Effector memory CD8-positive, alpha-beta T cell (primary cell): ENCODE measurements around the gene TTBK1.

Experiments used
- ATAC-seq: fragments of 150-1000 bp; cut with Tn5 transposase; replicated peaks from 2 replicates; pipeline ENCODE4 v1.10.0; 2021; ENCODE audit warnings: mild to moderate bottlenecking, moderate library complexity
- DNase-seq, 3 experiments: peaks; one replicate each; pipeline ENCODE4 v3.0.0; 2021
- H3K27ac Mint-ChIP-seq, 2 donors: one replicate each; pipeline ENCODE4 v1.8.0; 2022; ENCODE audit warnings: mild to moderate bottlenecking in 2 of 2, mixed read lengths in 2 of 2, moderate library complexity in 2 of 2
- H3K27me3 Mint-ChIP-seq, 2 donors: one replicate each; pipeline ENCODE4 v1.8.0; 2022; ENCODE audit warnings: mixed read lengths in 2 of 2
- H3K36me3 Mint-ChIP-seq: one replicate; pipeline ENCODE4 v1.8.0; 2022; ENCODE audit warnings: mild to moderate bottlenecking, moderate library complexity, mixed read lengths; ENCODE audit not compliant: insufficient read depth
- H3K4me1 Mint-ChIP-seq, 2 donors: one replicate each; pipeline ENCODE4 v1.8.0; 2022; ENCODE audit warnings: low read depth in 2 of 2, mixed read lengths in 2 of 2
- H3K4me3 Mint-ChIP-seq, 2 donors: one replicate each; pipeline ENCODE4 v1.8.0; 2022; ENCODE audit warnings: mild to moderate bottlenecking in 2 of 2, mixed read lengths in 2 of 2, moderate library complexity in 2 of 2
- H3K9me3 Mint-ChIP-seq, 2 donors: one replicate each; pipeline ENCODE4 v1.8.0; 2022; ENCODE audit warnings: mixed read lengths in 2 of 2

Gene TTBK1

DNA sequence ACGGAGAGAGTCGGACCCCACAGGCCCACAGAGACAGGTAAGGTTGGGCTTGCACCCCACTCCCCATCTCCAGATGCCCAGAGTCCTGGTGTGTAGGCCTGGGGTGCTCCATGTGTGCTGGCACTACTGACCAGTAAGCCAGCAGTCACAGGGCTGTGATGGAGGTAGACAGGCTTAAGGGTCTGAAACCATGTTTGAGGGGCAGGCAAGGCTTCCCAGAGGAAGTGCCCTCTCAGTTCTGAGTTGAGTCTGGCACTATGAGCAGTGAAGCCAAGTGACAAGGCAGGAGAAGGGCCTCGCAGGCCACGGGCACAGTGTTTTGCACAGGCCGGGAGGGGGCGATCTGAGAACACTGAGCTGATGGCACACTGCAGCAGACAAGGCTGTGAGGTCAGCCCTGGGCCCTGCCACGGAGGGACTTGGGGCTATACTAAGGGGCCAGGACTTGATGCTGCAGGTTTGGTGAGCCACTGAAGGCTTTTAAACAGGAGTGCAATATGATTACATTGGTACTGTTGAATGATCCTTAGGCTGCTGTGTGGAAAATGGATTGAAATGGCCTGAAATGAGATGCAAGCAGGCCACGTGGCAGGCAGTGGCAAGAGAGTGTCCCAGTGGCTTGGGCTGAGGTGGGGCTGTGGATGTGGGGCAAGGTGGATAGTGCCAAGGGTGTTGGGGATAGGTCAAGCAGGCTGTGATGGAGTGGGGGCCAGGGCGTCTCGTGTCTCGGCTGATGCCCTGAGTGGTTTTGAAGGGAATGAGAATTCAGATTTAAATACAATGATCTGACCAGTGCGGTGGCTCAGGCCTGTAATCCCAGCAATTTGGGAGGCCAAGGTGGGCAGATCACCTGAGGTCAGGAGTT, 20.3 kb downstream of the TTBK1 start:
- DNase-seq, result peak; percentile 65 to 75 (median 70)
- H3K9me3 Mint-ChIP-seq, result no peaks in the 10 kb centered on the region
- H3K36me3 Mint-ChIP-seq, result no peaks in the 10 kb centered on the region
- H3K4me1 Mint-ChIP-seq, result peaks cover 4 to 5% of the 10 kb centered on the region in 2 donors
- peak; percentile 98 for ATAC-seq
- H3K27ac Mint-ChIP-seq, result no peak overlapping the region
- H3K4me3 Mint-ChIP-seq, result no peak overlapping the region
- H3K27me3 Mint-ChIP-seq, result peaks cover 5 to 14% of the 10 kb centered on the region in 2 donors

DNA sequence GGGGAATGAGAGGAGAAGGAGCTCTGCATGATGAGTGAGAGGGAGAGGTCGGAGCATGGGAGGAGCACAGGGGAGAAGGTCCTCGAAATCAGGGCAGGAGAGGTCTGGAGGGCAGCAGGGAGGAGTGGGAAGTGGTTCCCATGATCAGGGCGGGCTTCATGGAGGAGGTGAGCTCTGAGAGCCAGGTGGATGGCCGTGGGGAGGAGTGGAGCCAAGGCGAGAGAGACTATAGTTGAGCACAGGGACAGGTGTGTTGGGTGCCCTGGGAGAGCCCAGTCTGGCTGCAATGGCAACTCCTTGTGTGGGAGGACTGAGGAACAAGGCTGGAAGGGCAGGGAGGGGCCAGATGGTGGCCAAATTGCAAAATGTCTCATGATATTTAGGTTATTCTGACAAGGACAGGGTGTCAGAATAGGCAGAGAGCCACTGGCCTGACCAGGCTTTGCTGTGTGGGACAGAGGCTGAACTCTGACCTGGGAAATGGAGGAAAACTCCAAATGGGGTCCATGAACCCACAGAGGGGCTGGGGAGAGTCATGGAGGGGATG, 21.4 kb downstream of the TTBK1 start:
- Mint-ChIP-seq H3K4me3 (no peak overlapping the region), H3K27ac (no peak overlapping the region), H3K27me3 (peaks cover 5 to 12% of the 10 kb centered on the region in 2 donors), H3K9me3 (no peaks in the 10 kb centered on the region), H3K36me3 (peaks cover 3% of the 10 kb centered on the region), H3K4me1 (peaks cover 7 to 11% of the 10 kb centered on the region in 2 donors)
- ATAC-seq (no peak), DNase-seq (no peak)

DNA sequence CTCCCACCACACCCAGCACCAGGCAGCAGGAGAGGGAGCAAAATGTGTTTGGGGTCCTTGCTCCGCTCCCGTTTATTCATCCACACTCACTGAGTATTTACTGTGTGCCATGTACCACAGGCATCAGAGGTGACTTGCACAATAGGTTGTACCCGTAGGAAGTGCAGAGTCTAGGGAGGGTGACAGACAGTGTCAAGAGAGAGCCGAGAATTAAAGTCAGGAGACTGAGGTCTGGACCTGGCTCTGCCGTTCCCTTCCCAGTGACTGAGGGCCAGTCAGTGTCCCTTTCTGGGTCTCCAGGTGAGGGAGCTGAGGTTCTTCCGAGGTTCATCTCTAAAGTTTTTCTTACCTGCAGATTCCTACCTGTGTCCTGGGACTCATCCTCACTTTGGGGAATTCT, 22.3 kb downstream of the TTBK1 start:
- peaks cover 3% of the 10 kb centered on the region for H3K36me3 Mint-ChIP-seq
- H3K27me3 Mint-ChIP-seq, result peaks cover 0 to 9% of the 10 kb centered on the region in 2 donors
- no peak for ATAC-seq
- peaks cover 9 to 14% of the 10 kb centered on the region in 2 donors for H3K4me1 Mint-ChIP-seq
- no peak overlapping the region for H3K27ac Mint-ChIP-seq
- H3K9me3 Mint-ChIP-seq, result no peaks in the 10 kb centered on the region
- no peak overlapping the region for H3K4me3 Mint-ChIP-seq
- no peak for DNase-seq

DNA sequence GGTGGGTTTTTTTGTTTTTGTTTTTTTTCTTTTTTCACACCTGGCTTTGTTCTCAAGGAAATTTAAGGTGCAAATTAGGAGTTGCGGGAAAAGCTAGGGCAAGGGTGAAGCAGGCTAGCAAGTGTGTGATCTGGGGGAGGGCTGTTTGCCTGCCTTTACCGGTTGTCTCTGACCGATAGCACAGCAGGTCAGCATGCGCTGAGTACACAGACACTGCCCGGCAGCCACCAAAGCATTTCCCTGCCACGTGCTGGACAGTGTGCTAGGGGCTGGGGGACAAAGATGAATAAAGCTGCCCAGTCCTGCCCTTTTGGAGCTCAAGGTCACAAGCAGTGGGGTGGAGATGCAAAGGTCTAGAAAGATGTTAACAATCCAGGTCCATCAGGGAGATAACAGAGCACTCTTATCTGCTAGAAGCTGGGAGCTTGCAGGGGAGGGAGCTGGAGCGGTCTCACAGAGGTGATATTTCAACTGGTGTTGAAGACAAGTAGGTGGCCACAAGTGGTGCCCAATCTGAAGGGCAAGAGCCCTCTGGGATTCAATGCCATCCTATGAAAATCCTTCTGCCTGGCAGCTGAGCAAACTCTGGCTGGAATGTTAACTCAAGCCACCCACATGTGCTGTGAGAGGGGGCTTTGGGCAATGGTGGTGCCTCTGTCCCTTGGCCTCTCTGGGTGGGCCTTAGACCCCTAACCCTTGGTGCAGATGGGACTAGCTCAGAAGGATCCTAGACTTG, 24.5 kb downstream of the TTBK1 start:
- Mint-ChIP-seq H3K4me3 (no peak overlapping the region), H3K9me3 (no peaks in the 10 kb centered on the region), H3K27ac (no peak overlapping the region), H3K4me1 (peaks cover 9 to 14% of the 10 kb centered on the region in 2 donors), H3K27me3 (peaks cover 0 to 17% of the 10 kb centered on the region in 2 donors), H3K36me3 (peaks cover 3% of the 10 kb centered on the region)
- DNase-seq, result no peak
- no peak for ATAC-seq

DNA sequence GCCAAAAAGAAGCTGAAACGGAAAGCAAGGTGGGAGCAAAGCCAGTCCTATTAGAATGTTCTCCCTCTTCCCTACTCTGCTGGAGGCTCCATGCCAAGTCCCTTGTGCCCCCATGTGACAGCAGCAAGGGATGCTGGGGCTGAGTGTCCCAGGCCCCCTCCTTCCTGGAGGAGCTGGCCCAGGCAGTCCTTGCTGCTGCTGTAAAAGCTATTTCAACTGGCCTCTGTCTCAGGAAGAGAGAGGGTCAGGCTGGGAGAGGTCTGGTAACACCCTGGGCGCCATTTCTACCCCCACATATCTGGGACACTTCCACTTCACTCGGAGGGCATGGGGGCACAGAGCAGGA, 25.0 kb downstream of the TTBK1 start:
- peaks cover 9 to 14% of the 10 kb centered on the region in 2 donors for H3K4me1 Mint-ChIP-seq
- ATAC-seq (no peak), DNase-seq (no peak)
- H3K4me3 Mint-ChIP-seq, result peak overlapping the region; percentile 73 to 79
- peaks cover 0 to 17% of the 10 kb centered on the region in 2 donors for H3K27me3 Mint-ChIP-seq
- no peaks in the 10 kb centered on the region for H3K9me3 Mint-ChIP-seq
- peaks cover 3% of the 10 kb centered on the region for H3K36me3 Mint-ChIP-seq
- no peak overlapping the region for H3K27ac Mint-ChIP-seq

DNA sequence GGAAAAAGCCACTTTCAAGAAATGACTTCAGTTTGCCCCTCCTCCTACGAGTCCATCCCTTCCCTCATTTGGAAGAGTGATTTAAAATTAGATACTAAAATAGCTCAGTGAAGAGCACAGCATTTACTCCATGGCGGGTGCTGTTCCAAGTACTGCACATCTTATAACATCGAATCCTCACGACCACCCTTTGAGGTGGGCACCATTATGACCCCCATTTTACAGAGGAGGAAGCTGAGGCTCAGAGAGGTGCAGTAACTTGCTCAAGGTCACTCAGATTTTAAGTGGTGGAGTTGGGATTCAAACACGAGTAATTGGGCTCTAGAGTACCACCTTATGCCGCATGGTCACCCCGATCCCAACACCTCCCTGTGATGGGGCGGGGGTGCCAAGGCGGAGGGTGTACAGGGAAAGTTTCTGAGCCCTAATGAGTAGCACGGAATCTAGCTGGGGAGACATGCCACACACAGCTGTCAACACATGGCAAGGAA, 25.5 kb downstream of the TTBK1 start:
- ATAC-seq (no peak), DNase-seq (no peak)
- H3K36me3 Mint-ChIP-seq, result peaks cover 3% of the 10 kb centered on the region
- peak overlapping the region; percentile 73 to 79 for H3K4me3 Mint-ChIP-seq
- H3K4me1 Mint-ChIP-seq, result peaks cover 7 to 10% of the 10 kb centered on the region in 2 donors
- peaks cover 0 to 19% of the 10 kb centered on the region in 2 donors for H3K27me3 Mint-ChIP-seq
- H3K9me3 Mint-ChIP-seq, result no peaks in the 10 kb centered on the region
- no peak overlapping the region for H3K27ac Mint-ChIP-seq

DNA sequence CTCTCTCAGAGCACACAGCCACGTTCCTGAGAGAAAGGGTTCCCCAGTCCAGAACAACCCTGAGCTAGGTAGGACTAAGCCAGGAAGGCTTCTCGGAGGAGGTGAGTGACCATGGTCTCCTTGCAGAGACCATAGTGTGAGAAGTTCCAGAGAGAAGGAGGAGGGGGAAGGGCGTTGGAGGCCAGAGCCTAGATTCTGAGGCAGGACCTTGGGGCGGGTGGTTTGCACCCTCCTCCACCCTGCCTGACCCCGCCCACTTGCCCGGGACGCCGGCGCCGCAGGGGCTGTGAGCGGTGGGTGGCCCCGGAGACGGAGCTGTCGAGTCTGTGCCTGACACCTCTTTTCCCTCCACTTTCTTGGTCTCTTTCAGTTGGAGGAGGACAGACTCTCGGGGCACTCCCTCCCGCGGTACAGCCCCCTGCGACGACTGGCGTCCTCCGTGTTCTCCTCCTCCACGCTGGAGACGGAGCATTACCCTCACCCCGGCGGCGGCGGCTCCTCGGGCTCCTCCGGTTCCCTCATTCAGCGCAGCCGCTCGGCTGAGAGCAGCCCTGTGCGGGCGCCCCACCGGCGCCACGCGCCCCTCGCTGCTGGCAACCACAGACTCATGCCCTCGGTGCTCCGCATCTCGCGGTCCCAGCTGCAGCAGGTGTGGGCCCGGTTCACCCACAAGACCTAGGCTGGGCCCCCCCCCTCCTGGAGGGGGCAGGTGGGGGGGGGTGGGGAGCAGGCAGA, 26.2 kb downstream of the TTBK1 start:
- Mint-ChIP-seq H3K9me3 (no peaks in the 10 kb centered on the region), H3K4me1 (peaks cover 9 to 10% of the 10 kb centered on the region in 2 donors), H3K4me3 (peak overlapping the region; percentile 73 to 79), H3K27ac (no peak overlapping the region), H3K27me3 (peaks cover 0 to 25% of the 10 kb centered on the region in 2 donors), H3K36me3 (peaks cover 3% of the 10 kb centered on the region)
- peak; percentile 30 to 41 (median 31) for DNase-seq
- peak; percentile 70 for ATAC-seq

DNA sequence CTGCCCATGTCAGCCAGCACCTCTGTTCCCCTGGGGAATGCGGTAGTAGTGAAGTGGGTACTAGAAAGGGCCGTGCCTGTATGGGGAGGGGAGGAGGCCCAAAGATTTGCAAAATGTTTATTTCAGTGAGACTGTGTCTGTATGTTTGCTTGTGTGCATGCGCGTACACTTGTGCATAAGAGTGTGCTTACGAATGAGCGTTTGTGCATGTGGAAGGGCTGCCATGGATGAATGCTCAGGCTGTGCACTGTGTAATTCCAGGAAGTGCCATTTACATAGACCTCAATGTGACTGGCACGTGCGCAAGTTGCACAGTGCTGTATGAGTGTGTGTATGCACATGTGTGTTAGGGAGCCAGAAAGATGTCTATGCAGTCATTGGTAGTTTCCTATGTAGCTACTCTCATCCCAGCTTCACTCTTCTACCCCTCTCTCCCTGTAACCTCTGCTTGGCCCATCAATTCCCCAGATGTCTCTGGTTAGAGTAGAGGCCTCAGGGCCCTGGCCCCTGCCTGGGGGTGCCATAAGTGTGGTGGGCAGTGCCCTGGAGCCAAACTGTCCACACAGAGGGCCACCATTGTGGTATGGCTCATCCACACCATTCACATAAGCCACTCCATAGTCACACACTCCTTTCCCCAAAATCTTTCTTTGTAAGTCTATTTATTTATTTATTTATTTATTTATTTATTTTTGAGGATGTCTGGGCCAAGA, 28.0 kb downstream of the TTBK1 start:
- Mint-ChIP-seq H3K27ac (no peak overlapping the region), H3K27me3 (peaks cover 5 to 40% of the 10 kb centered on the region in 2 donors), H3K4me1 (peaks cover 14 to 16% of the 10 kb centered on the region in 2 donors), H3K4me3 (no peak overlapping the region), H3K9me3 (no peaks in the 10 kb centered on the region), H3K36me3 (peaks cover 3% of the 10 kb centered on the region)
- DNase-seq (no peak), ATAC-seq (no peak)

DNA sequence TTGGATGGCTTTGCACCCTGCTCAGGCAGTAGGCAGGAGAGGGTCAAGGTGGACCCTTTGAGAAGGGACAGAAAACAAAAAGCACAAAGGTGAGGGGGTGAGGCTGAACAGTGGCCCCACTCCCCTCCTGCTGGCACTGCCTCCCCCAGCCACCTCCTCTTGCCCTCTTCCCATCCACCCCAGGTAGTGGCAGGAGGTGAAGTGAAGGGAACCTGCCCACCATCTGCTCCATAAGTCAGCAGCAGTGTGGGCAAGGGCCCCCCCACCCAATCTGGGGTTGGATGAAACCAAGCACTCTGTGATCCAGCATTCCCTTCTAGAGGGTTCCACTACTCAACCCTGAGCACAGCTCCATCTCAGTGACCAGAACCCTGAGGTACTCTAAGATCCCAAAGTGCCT, 28.7 kb downstream of the TTBK1 start:
- no peak overlapping the region for H3K27ac Mint-ChIP-seq
- no peak for DNase-seq
- peaks cover 14 to 16% of the 10 kb centered on the region in 2 donors for H3K4me1 Mint-ChIP-seq
- H3K9me3 Mint-ChIP-seq, result no peaks in the 10 kb centered on the region
- no peak for ATAC-seq
- H3K36me3 Mint-ChIP-seq, result peaks cover 3% of the 10 kb centered on the region
- H3K4me3 Mint-ChIP-seq, result no peak overlapping the region
- peaks cover 10 to 47% of the 10 kb centered on the region in 2 donors for H3K27me3 Mint-ChIP-seq

DNA sequence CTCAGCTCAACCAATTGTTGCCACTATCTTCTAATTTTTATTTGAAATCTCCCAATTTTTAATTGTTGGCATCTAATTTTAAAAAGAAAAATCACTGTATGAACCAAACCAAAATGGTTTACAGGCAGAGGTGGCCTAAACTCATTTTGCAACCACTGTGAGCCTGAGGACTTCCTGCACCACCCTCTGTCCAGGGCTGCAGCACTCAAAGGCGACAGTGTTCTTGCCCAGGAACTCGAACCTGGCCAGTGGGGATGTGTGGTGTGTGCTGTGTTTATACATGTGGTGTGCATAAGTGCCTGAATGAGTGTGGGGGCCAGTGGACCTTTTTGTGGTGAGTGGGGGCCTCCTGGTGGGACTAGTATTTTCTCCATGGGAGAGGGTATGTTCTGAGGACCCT, 30.4 kb downstream of the TTBK1 start:
- Mint-ChIP-seq H3K9me3 (no peaks in the 10 kb centered on the region), H3K4me1 (peaks cover 16 to 22% of the 10 kb centered on the region in 2 donors), H3K27ac (no peak overlapping the region), H3K27me3 (peaks cover 20 to 62% of the 10 kb centered on the region in 2 donors), H3K36me3 (peaks cover 3% of the 10 kb centered on the region), H3K4me3 (peak overlapping the region in 1 of 2 donors; percentile 40)
- ATAC-seq (no peak), DNase-seq (no peak)

DNA sequence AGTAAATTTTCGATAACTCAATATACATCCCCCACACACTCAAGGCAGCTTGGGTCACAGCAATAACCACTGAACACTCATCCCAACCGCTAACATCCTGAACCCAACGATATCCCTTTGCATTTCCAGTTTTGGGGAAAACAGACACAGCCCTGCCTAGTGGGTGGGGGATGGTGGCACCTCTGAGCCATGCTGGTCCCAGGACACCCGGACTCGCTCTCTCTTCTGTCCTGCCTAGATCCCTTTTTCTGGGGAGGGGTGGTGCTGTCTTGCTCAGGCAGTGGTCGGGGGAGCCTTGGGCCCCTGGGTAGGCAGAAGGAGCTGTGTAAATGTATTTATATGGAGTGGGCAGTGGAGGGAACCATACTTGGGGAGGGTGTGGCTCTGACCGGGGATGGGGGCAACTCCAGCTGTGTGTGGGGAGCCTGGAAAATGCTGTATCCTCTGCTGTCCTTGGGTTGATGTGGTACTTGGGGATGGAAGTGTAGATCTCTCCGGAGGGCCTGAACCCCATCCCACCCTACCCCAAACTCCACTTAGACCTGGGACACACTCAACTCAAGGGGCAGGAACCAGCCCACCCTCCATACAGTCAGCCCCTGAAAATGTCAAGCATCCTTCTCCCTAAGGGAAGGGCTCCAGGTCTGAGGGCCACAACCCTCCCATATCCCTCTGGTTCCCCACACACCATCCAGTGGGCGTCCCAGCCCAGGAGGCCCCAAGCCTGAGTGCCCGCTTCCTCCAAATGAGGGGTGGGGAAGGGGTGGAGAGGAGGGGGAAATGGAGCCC, 31.0 kb downstream of the TTBK1 start:
- Mint-ChIP-seq H3K27me3 (peaks cover 20 to 59% of the 10 kb centered on the region in 2 donors), H3K27ac (no peak overlapping the region), H3K4me3 (peak overlapping the region; percentile 56 to 86), H3K9me3 (no peaks in the 10 kb centered on the region), H3K4me1 (peaks cover 15 to 16% of the 10 kb centered on the region in 2 donors), H3K36me3 (peaks cover 3% of the 10 kb centered on the region)
- no peak for DNase-seq
- ATAC-seq, result no peak
